Activated T-helper 1 cell treated with anti-CD3 and anti-CD28 coated beads, Interleukin-2, amount 50 U/mL, for 16 hours (primary cell): ENCODE data around the gene TCERG1L.
"Not testable (repeated sequence)": the region's sequence is repeated elsewhere in the genome, so short reads cannot be mapped to it uniquely, and the experiment has no call there.

Experiments used
- DNase-seq, 2 donors: peaks; one replicate each; pipeline ENCODE4 v3.0.0-alpha.2; 2020; ENCODE audit warnings: low read depth in 1 of 2, low spot score in 1 of 2

The TCERG1L gene, protein sequence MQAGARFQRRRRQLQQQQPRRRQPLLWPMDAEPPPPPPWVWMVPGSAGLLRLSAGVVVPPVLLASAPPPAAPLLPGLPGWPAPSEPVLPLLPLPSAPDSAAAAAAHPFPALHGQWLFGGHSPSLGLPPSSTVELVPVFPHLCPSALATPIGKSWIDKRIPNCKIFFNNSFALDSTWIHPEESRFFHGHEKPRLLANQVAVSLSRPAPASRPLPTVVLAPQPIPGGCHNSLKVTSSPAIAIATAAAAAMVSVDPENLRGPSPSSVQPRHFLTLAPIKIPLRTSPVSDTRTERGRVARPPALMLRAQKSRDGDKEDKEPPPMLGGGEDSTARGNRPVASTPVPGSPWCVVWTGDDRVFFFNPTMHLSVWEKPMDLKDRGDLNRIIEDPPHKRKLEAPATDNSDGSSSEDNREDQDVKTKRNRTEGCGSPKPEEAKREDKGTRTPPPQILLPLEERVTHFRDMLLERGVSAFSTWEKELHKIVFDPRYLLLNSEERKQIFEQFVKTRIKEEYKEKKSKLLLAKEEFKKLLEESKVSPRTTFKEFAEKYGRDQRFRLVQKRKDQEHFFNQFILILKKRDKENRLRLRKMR

DNA sequence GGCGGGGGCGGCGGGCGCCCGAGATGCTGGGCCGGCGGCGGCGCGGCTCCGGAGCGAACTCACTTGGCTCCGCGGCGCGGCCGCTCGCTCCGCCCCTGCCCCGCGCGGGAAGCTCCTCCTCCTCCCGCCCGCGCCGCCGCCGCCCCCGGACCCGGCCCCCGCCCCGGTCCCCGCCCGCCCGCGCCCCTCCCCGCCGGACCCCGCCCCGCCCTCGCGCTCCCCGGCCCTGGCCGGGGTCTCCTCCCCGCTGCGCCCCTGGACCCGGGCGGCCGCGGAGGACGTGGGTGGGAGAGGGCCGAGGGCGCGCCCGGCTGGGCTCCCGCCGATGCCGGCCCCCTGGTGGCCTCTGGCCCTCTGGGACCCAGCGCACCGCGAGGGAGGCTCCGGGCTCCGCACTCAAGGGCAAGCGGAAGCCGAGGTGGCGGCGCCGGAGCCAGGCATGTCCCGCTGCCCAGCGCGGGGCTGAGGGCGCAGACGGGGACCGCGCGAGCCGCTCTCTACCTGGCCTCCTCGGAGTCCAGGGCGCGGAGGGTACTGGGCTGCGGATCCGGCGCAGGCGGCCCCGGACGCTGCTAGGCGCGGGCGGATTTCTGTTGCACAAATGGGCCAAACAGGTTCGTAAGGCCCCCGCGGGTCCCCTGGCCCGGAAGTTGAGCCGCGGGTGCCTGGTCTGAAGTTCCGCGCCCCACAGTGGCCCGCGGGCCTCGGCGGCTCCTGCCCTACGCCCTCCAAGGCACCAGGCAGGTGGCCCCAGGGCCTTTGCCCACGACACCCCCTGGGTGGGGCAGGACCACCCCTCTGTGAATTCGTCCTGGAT lies at the start of gene TCERG1L:
Gene TCERG1L (minus strand): TSS at position 61 of the 817 bp plus-strand sequence. CDS start 86 bp downstream, outside the sequence.
- no peak for DNase-seq

DNA sequence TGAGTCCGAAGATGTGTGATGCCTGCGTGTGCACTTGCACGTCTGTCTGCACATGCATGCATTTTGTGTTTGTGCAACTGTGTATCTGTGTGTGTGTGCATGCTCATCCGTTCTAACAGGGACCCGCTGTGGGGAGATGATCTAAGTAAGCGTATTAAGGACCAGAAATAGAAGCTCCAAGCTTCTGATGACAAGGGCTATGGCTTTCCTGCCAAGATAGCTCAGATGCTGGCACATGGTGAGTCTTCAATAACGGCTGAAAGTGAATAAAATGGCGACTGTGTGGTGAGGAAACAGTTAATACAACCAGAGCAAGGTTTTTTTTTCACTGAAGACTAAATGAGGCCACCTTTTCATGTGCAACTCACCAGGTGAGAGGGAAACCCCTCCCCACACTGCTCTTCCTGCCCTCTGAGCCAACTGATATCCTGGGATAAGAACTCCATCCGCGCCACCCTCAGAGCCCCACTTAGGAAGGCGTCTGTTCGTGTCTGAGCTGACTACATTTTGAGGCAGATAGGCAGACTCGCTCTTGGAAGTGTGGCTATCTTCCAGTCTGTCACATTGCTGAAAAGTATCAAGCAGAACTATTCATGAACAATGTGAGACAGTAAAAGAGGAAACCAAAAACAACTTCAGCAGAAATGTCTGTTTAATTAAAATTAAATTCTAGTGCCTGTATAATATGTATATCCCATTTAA lies 47.4 kb upstream of the TCERG1L start:
- no peak for DNase-seq

DNA sequence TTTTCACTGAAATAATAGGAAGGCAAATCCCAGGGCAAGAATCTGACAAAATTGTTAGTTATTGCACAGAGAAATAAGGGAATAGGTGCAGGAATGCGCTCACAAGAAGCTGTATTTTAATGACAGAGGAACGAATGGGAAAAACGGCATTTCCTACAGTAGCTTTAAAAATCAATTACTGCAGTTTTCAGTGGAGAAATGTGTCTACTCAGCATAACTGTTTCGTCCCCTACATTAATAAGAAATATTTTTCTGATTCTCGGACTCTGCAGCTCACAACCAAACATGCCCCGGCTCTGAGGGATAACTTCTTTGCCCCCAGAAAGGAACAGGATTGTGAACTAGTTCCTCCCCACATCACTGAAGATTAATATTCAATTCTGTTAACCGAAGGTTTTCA lies 44.9 kb upstream of the TCERG1L start:
- DNase-seq, result no peak

DNA sequence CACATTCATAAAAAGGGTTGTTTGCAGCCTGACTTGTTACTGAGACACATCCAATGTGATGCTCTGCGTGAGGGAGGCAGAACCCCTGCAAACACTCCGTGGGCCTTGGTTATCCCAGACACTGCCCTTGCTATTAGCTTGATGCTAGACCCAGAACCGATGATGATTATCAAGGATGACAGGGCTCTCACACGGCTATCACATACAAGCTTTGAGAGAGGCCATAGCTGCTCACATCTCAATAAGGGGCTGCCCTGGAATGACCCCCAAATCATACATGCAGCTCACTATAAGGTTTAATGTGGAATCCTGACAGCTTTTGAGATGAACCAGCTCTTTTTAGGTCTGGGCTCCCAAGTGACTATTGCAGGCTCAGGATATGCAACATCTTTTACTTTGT lies 44.4 kb upstream of the TCERG1L start:
- DNase-seq, result no peak

DNA sequence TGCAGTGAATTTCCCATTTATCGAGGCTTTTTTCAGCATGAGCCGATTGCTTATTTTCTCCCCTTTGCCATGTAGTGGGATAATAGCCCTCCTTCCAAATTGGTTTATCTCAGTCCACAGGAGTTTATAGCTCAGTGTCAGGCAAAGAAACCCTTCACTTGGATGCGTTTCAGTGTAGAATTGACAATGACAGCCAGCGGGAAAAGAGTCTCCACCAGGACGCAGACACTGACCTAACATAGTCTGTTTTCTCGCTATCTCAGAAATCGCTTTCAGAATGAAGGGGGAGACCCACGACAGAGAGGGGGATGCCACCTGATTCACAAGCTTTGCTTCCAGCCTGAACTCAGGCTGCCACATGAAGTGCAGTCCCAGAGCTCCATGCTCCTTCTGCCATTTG lies 43.5 kb upstream of the TCERG1L start:
- no peak for DNase-seq

DNA sequence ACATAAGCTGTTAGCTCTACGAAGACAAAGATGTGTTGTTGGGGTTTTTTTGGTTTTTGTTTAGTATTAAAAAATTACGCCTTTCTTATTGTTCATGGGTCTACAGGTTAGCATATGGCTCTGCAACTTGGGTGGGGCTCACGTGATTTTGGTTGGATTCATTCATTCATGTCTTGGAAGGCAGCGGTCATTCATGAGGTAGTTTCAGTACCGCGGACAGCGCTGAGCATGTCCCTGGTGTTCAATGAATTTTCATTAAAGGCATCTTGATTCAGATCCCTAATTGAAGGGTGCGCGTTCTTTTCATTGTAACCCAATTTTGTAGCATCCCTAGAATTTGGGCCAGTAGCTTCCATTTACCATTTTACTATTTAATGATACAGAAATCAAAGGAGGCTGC lies 42.9 kb upstream of the TCERG1L start:
- DNase-seq, result no peak

DNA sequence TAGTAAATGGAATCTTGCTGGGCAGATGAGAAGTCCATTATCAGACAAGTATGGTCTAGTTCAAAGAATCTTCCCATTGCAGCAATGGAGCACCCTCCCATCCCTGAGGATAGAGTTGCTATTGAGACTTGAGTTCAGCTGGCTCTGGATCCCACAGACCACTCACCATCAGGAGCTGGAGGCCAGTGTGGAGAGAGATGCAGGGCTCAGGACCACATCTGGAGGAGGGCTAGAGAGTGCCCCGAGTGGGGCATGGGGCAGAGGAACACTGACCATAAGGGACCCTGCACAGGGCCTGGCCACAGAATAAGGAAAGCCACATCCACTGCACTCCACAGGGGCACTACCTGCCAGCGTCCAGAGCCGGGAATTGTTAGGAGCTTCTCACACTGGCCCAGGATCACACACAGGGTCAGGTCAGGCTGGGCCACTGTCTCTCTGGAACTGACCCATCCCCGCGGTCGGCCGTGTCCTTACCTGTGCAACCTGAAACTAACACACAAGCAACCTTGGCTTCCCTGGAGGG lies 41.3 kb upstream of the TCERG1L start:
- DNase-seq, result no peak

DNA sequence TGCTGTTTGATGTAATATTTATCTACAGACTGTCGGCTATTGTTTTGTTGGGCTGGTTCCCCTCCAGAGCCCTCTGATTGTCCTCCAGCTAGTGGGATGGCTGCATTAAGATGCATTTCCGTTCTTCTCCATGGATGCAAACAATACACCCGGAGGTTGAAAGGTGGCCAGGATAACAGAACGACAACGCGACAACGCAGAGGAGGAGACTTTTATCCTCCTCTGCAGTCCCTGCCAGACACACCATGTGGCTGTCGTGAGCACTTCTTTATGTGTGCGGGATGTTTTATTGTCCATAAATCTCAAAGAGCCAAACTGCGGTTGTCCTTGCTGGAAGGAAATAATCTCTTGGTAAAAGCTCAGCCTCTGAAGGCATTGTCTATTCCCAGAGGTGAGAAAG lies 39.1 kb upstream of the TCERG1L start:
- no peak for DNase-seq

DNA sequence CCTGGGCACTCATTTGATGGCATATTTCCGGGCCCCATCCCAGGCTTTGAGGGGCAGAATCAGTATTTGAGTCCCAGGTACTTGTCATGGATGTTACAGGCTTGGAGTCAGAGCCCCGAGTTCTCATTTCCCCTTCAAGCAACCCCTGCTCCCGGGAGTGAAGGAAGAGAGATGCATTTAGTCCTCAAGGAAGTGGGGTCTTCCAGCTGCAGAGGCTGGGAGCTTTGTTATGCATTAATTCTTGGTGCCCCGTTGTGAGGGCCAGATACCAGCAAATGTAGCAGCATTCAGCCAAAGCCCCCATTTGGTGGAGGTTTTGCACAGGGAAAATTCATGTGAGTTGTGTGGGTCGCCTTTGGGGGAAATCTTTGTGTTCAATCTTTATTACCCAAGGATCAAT lies 38.7 kb upstream of the TCERG1L start:
- no peak for DNase-seq

DNA sequence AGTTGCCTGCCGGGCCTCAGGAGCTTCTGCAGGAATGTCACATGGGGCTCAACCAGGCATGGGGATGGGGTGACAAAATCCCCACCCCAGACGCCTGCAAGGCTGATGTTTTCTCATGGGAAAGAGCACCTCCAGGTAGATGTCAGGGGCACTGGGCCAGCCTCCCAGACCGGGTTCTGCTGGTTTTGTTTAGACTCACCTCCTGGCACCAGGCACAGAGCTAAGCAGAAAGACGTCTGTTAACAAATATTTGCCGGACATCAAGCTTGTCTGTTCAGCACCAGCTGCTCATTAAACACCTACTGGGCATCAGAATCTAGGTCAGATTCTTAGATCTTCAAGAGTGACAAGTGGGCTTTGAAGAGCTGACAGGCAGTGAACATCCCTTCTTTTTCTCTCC lies 34.9 kb upstream of the TCERG1L start:
- DNase-seq, result no peak

DNA sequence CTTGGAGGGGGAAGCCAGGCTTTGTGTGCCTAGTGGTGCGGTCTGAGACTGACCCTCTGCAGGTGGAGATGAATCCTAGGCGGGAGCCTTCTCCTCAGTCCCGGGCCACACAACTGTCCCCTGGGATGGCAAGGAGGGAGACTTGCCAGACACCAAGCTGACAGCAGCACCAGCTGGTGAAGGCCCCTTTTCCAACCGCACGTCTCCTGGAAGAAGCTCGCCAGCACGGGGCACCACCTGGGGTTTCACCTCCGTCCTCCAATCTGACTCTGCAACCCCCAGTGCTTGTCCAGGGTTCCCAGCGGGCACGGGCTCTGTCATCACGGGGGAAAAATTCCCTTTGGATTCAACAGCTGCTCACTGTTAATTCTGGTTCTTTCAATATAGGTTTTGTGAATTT lies 34.2 kb upstream of the TCERG1L start:
- no peak for DNase-seq

DNA sequence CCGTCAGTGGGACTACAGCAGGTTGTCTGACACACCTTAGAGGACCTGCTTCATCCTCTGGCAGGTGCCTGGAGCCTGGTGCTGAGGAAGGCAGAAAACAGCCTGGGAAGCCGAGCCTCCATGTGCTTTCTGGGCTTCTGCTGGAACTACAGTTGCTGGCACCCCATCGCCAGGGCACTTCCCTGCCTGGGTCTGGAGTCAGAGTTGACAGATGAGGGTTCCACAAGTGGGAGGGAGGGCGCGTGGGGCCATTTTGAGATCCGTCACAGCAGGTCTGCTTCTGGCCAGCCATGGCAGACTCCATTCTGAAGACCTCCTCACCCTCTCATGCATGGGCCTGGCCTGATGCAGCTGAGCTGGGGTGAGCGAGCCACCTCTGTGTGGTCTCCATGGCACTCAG lies 33.2 kb upstream of the TCERG1L start:
- no peak for DNase-seq

DNA sequence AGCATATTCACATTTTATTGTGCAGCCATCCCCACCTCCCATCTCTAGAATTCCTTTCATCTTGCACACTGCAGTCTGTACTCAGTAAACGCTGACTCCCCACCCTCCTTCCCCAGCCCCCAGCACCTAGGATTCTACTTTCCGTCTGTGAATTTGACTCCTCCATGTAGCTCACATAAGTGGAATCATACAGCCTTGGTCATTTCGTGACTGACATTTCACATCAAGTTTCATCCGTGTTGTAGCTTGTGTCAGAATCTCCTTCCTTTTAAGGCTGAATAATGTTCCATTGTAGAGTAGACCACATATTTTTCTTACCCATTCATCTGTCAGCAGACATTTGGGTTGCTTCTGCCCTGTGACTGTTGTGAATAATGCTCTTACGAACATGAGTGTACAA lies 26.2 kb upstream of the TCERG1L start:
- DNase-seq, result no peak

DNA sequence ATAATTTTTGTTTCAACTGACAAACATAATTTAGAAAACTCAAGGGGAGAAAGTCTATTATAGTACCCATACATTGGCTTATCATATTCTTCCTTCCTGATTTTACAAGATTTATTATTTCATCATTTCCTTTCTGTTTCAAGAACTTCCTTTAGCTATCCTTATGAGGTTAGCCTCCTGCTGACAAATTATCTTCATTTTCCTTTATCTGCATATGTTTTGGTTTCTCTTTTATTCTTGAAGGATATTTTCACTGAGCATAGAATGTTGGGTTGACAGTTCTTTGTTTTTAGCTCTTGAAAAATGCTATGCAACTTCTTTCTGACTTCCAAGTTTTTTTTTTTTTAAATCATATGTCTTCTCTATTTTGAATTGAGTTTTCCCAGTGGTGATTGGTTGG lies 21.3 kb upstream of the TCERG1L start:
- DNase-seq, result no peak

DNA sequence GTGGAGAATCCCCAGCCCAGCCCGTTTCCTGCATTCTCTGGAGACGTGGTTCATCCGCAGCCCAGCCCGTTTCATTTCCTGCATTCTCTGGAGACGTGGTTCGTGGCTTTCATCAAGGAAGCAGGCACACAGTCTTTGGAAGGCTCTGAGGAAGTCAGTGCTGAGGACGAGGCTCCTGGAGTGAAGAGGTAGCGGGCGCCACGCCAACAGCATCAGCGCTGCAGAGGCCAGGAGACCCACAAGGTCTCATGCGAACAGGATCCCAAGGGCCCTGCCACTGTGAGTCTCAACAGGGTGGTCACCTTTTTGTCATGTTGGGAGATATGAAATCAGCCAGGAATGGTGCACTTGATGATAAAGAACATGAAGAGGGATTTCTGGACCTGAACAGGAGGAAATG lies 12.4 kb upstream of the TCERG1L start:
- no peak for DNase-seq

DNA sequence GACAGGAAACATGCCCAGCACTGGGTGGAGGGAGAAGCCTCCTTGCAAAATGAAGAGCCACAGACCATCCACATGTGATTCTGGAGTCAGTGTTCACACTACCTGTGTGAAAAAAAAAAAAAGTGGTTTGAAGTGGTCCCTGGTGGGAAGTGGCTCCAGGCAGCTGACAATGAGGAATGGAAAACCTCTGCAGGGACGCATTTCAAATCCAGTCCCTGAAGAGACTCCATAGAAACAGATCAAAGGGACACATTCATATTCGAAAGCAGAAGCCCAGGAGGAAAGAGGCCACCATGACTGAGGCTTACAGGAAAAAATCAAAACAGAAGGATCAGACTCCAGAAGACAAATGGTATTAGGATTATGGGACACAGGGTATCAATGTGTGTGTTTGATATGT lies 11.5 kb upstream of the TCERG1L start:
- DNase-seq, result no peak

DNA sequence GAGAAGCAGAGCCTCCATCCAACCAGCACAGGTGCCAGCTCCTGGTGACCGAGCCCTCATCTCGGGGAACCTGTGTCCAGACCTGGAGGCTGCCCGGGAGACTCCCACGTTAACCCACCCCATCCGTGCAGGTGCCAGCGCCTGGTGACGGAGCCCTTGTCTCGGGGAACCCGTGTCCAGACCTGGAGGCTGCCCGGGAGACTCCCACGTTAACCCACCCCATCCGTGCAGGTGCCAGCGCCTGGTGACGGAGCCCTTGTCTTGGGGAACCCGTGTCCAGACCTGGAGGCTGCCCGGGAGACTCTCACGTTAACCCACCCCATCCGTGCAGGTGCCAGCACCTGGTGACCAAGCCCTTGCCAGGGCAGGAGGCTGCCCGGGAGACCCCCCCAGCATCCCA lies 11.1 kb upstream of the TCERG1L start:
- not testable (repeated sequence) for DNase-seq

DNA sequence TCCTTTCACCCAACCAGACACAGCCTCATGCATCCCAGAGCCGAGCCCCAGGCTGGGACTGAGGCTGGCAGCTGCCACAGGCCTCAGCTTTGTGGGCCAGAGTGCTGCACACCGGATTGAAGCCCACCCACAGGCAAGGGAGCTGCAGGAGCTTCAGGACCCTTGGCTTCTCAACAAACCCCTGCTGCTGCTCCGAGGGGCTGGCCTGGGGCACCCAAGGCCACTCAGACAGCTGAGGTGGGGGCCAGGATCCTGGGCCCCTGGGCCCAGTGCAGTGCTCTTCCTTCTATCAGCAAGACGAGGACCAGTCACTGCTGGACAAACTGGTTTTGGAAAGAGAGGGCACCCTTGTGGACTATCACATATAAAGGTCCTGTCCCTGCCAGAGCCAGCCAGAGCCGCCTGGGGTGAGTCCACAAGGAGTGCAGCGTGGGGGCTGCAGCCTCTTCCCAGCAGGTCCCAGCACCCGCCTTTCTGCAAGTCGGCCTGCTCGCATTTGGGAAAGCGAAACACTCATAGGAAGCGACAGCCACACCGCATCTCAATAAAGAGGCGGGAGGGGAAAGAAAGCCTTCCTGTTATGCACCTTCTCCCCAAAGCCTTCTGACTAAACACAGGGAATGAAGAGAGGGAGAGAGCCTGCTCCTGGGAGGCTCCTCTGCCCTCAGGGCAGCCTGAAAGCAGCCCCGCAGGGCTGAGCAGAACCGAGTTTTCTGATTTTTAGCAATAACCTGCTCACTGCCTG lies 9.5 kb upstream of the TCERG1L start:
- no peak for DNase-seq

DNA sequence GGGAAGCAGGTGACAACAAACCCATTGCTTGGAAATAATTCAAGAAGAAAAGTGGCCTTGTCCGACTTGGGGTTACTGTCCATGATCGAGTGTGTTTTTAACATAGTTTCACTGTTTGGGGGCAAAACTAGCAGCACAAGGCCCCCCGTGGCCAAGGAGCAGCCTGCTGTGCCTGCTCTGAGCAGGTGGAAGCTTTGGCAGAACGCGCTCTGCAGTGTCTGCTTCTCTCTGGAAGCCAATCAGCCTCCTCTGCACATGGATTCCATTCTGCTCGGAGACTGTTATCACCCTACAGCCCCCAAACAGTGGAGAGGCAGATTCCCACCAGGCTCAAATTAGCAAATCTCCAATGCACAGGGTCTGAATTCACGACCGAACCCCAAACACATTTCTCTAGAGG lies 7.3 kb upstream of the TCERG1L start:
- no peak for DNase-seq

DNA sequence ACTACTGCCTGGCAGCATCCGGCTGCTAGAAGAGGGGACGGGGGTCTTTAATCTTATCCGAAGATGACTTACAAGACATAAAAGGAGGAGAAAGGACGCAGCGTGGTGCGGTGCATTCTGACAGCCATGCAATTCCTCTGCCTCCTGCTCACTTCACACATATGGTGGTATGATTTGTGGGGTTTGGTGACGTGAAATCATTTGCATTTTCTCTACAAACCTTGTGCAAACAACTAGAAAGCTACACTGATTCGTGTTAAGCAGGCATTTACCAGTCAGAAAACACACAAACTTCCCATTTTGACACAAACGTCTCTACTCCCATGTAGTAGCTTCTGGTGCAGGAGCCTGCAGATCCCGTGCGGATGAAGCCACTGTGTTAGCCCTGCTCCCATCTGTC lies 6.8 kb upstream of the TCERG1L start:
- no peak for DNase-seq
